HepG2 (cell line): ENCODE measurements around the gene TSHZ2. TPM values are rescaled to one million over a fixed set of nuclear protein-coding genes. Genes with fewer than 3 reads are reported as not detected.

Experiments used
- ATAC-seq: fragments of 200-7000 bp; cut with Tn5 transposase; 3 replicates; pipeline ENCODE4 v1.9.1; 2020; ENCODE audit warnings: mild to moderate bottlenecking, moderate library complexity
- BruUV-seq: library from RNA; stranded (reverse); fragments of 400-500 nt; replicated peaks from 2 replicates; lab custom pipeline; 2021; lab: Mats Ljungman, UMichigan
- CTCF ChIA-PET: fragments of 300-600 bp; formaldehyde crosslinking; extraction: SDS; loops from one replicate; lab custom pipeline; 2021; ENCODE audit warnings: low total read pairs, inconsistent platforms, low intra/inter-chr PET ratio; lab: Yijun Ruan, JAX
- POLR2A ChIA-PET: fragments of 350-600 bp; sonication (Branson Sonifier 250); formaldehyde crosslinking; loops from one replicate; lab custom pipeline; 2020; ENCODE audit warnings: antibody characterized with exemption, inconsistent platforms; lab: Yijun Ruan, JAX
- DNase-seq: peaks from one replicate; pipeline ENCODE4 v3.0.0-alpha.2; 2015; ENCODE audit warnings: low spot score
- FAIRE-seq: peaks from 3 replicates; lab custom pipeline; 2011; peaks lifted over from hg19 to GRCh38; lab: Jason Lieb, UNC
- H2AFZ ChIP-seq: one replicate; pipeline ENCODE4 v1.6.1; 2011; ENCODE audit warnings: low read length, inconsistent platforms
- H3K27ac ChIP-seq: fragments of 300-600 bp; 3 replicates; pipeline ENCODE4 v1.8.0; 2011; ENCODE audit warnings: mixed run types, mild to moderate bottlenecking, mixed read lengths, low read length, inconsistent platforms; ENCODE audit not compliant: insufficient read depth; ENCODE audit errors: extremely low read length
- H3K27me3 ChIP-seq, 2 experiments: fragments of 200-600 bp in 1 of 2; 2 replicates in 1 of 2; 3 replicates in 1 of 2; pipeline versions ENCODE4 v1.6.0 to v1.8.0; 2011; ENCODE audit warnings: low read length in 2 of 2, mild to moderate bottlenecking in 2 of 2, moderate library complexity in 2 of 2, inconsistent platforms in 1 of 2; ENCODE audit not compliant: insufficient read depth in 2 of 2, control insufficient read depth in 1 of 2
- H3K36me3 ChIP-seq, 2 experiments: fragments of 200-600 bp in 1 of 2; replicated peaks in 1 of 2; 2 replicates in 1 of 2; 3 replicates in 1 of 2; pipeline versions ENCODE4 v1.5.1 to v1.8.0; 2011; ENCODE audit warnings: low read length in 2 of 2, inconsistent platforms in 1 of 2; ENCODE audit not compliant: insufficient read depth in 2 of 2, control insufficient read depth in 1 of 2
- H3K4me1 ChIP-seq: 2 replicates; pipeline ENCODE4 v1.5.1; 2012; ENCODE audit warnings: low read length, inconsistent platforms; ENCODE audit not compliant: insufficient read depth
- H3K4me2 ChIP-seq: 2 replicates; pipeline ENCODE4 v1.6.0; 2011; ENCODE audit warnings: low read depth, low read length, inconsistent platforms
- H3K4me3 ChIP-seq, 3 experiments: fragments of 200-600 bp in 1 of 3; sonication (generic), shearing (Covaris generic) in 1 of 3; replicated peaks in 1 of 3; 2 replicates each; pipeline ENCODE4 v1.5.1; 2011 to 2016; ENCODE audit warnings: low read length in 3 of 3, inconsistent platforms in 2 of 3, low read depth in 2 of 3, mild to moderate bottlenecking in 2 of 3, control low read depth in 1 of 3, mixed read lengths in 1 of 3; ENCODE audit not compliant: insufficient read depth in 1 of 3
- H3K79me2 ChIP-seq: one replicate; pipeline ENCODE4 v1.6.1; 2011; ENCODE audit warnings: low read length, inconsistent platforms; ENCODE audit not compliant: insufficient read depth
- H3K9ac ChIP-seq: 2 replicates; pipeline ENCODE4 v1.6.0; 2011; ENCODE audit warnings: mild to moderate bottlenecking, low read depth, low read length, inconsistent platforms; ENCODE audit not compliant: insufficient read depth
- H3K9me3 ChIP-seq: 2 replicates; pipeline ENCODE4 v1.5.1; 2012; ENCODE audit warnings: mild to moderate bottlenecking, low read length
- H4K20me1 ChIP-seq: 2 replicates; pipeline ENCODE4 v1.6.0; 2011; ENCODE audit warnings: inconsistent platforms, mild to moderate bottlenecking, low read length, moderate library complexity; ENCODE audit not compliant: insufficient read depth
- GABPA ChIP-seq, 2 experiments: IDR thresholded peaks; 2 replicates each; pipeline ENCODE4 v1.6.1; 2011 to 2016; ENCODE audit warnings: low read depth in 2 of 2, low read length in 1 of 2, missing biosample characterization in 1 of 2, missing genetic modification characterization in 1 of 2
- MYPOP ChIP-seq: sonication (generic); formaldehyde crosslinking; IDR thresholded peaks from 2 replicates; pipeline ENCODE4 v1.8.1; 2023; ENCODE audit warnings: mild to moderate bottlenecking, moderate library complexity, missing genetic modification reagents
- TP53 ChIP-seq: sonication (generic); formaldehyde crosslinking; conservative IDR thresholded peaks from 2 replicates; pipeline ENCODE4 v1.4.0; 2020; ENCODE audit warnings: missing genetic modification reagents
- ZBTB44 ChIP-seq: sonication (generic); formaldehyde crosslinking; IDR thresholded peaks from 2 replicates; pipeline ENCODE4 v1.4.0; 2020; ENCODE audit warnings: missing genetic modification reagents
- ZNF549 ChIP-seq: sonication (generic); formaldehyde crosslinking; IDR thresholded peaks from 2 replicates; pipeline ENCODE4 v1.5.0; 2020; ENCODE audit warnings: missing genetic modification reagents
- ZNF570 ChIP-seq: sonication (generic); formaldehyde crosslinking; IDR thresholded peaks from 2 replicates; pipeline ENCODE4 v1.4.0; 2020; ENCODE audit warnings: mild to moderate bottlenecking, missing genetic modification reagents, borderline replicate concordance
- in situ Hi-C: cut with HindIII; loops from 2 replicates; pipeline ENCODE4 v1.10.0; 2017; ENCODE audit warnings: low pct_unique_long_range_greater_than_20kb; ENCODE audit not compliant: extremely low pct_ligation_motif_present
- intact Hi-C: fragments of 100-400 bp; cut with micrococcal nuclease; formaldehyde crosslinking; loops from one replicate; pipeline ENCODE4 v1.10.0; 2022; ENCODE audit not compliant: unreplicated experiment
- polyA plus RNA-seq, 8 experiments: library from polyadenylated mRNA; depleted of rRNA in 3 of 8; stranded (reverse) in 7 of 8; unstranded in 1 of 8; fragments of >200 nt; fragmentation: Illumina TruSeq in 4 of 8; extraction: Trizol in 4 of 8; gene quantifications; 2 replicates each; pipeline versions ENCODE4 v1.2.1 to v1.2.3, GENCODE V29; 2011 to 2016; ENCODE audit warnings: low read depth in 4 of 8, missing spikeins in 1 of 8, mixed read lengths in 1 of 8; ENCODE audit not compliant: insufficient read depth in 1 of 8
- total RNA-seq, 5 experiments: library from RNA; depleted of rRNA; stranded (reverse); fragments of >200 nt; fragmentation: Illumina TruSeq; extraction: Trizol; gene quantifications; 2 replicates each; pipeline ENCODE4 v1.2.3, GENCODE V29; 2016; ENCODE audit warnings: low read depth in 1 of 5

TSHZ2 gene
- total and polyA plus RNA-seq, 2 of the 13 experiments (the other 11 are each of a cell fraction or from before 2014, with no cell fraction given) = 0.01 TPM; not detected in 1

- in situ Hi-C loops (no loop called here), intact Hi-C loops (no loop called here)
- no peak for FAIRE-seq
- BruUV-seq = no TSS peak
- Histone ChIP-seq H3K9ac (no peak overlapping the region), H3K4me2 (no peak overlapping the region), H3K27ac (no peak overlapping the region), H3K36me3 (no peaks in the 10 kb centered on the region; a peak in 1 of 5 replicates), H3K9me3 (no peaks in the 10 kb centered on the region), H3K4me3 (no peak overlapping the region), H3K27me3 (no peaks in the 10 kb centered on the region), H2AFZ (no peak overlapping the region), H3K4me1 (peaks cover 14% of the 10 kb centered on the region; the same call in 1 of the 2 replicates), H3K79me2 (peaks cover 12% of the 10 kb centered on the region), H4K20me1 (no peaks in the 10 kb centered on the region)
- no peak for TF ChIP-seq ZNF549 (CRISPR knock-in tag)
- no peak for TF ChIP-seq TP53
- no peak for TF ChIP-seq GABPA (IDR thresholded peaks at IDR 0.05; ENCODE audit: low read depth, low read length)
- TF ChIP-seq GABPA (CRISPR knock-in tag; IDR thresholded peaks at IDR 0.05; ENCODE audit: low read depth) = no peak
- no peak for TF ChIP-seq MYPOP
- TF ChIP-seq ZNF570 (CRISPR knock-in tag) = no peak
- no peak for TF ChIP-seq ZBTB44
- ChIA-PET POLR2A (interaction anchor here (1.1 kb wide), 1 partner anchor 707 kb away, joined by 3 read pairs; no protein-coding TSS in a partner anchor), CTCF (no interaction called here)
- DNase-seq = no peak
- ATAC-seq = no peak
Measured at GRCh38 chr20:53500651-53501050, 528.5 kb downstream of the TSHZ2 start.
